COLO829 (cell line): ENCODE results near the gene KPNA4.
"Not testable (repeated sequence)": the region's sequence is repeated elsewhere in the genome, so short reads cannot be mapped to it uniquely, and the experiment has no call there.

Experiments used
- DNase-seq: peaks from one replicate; pipeline ENCODE4 v3.0.0; 2012; ENCODE audit warnings: low spot score

The KPNA4 gene

GRCh38 chr3:160569894-160570652, 4.7 kb upstream of the KPNA4 start:
- no peak for DNase-seq

- DNase-seq = no peak
Observed at GRCh38 chr3:160568989-160569388, 3.6 kb upstream of the KPNA4 start.

- DNase-seq = no peak
Observed at GRCh38 chr3:160567774-160568173, 2.4 kb upstream of the KPNA4 start.

GRCh38 chr3:160566499-160566898, 1.1 kb upstream of the KPNA4 start:
- no peak for DNase-seq

- DNase-seq = no peak
Observed at GRCh38 chr3:160564949-160565441, 376 bp downstream of the KPNA4 start.

GRCh38 chr3:160564258-160564911, 986 bp downstream of the KPNA4 start:
- no peak for DNase-seq

- DNase-seq = no peak
Observed at GRCh38 chr3:160562952-160563351, 2.4 kb downstream of the KPNA4 start.

- no peak for DNase-seq
Observed at GRCh38 chr3:160557571-160557970, 7.8 kb downstream of the KPNA4 start.

GRCh38 chr3:160556141-160556540, 9.2 kb downstream of the KPNA4 start:
- no peak for DNase-seq

GRCh38 chr3:160554980-160555379, 10.4 kb downstream of the KPNA4 start:
- no peak for DNase-seq

GRCh38 chr3:160553827-160554226, 11.5 kb downstream of the KPNA4 start:
- DNase-seq = no peak

GRCh38 chr3:160546727-160547126, 18.6 kb downstream of the KPNA4 start:
- DNase-seq = no peak

GRCh38 chr3:160545504-160545871, 19.9 kb downstream of the KPNA4 start:
- no peak for DNase-seq

- no peak for DNase-seq
Observed at GRCh38 chr3:160544844-160545503, 20.4 kb downstream of the KPNA4 start.

GRCh38 chr3:160540551-160540950, 24.8 kb downstream of the KPNA4 start:
- no peak for DNase-seq

- no peak for DNase-seq
Observed at GRCh38 chr3:160538895-160539294, 26.5 kb downstream of the KPNA4 start.

GRCh38 chr3:160537729-160538128, 27.6 kb downstream of the KPNA4 start:
- DNase-seq = no peak

- DNase-seq = no peak
Observed at GRCh38 chr3:160532371-160532770, 33.0 kb downstream of the KPNA4 start.

GRCh38 chr3:160531311-160531710, 34.1 kb downstream of the KPNA4 start:
- no peak for DNase-seq

- DNase-seq = not testable (repeated sequence)
Observed at GRCh38 chr3:160516391-160516790, 49.0 kb downstream of the KPNA4 start.

- DNase-seq = no peak
Observed at GRCh38 chr3:160501325-160501724, 64.0 kb downstream of the KPNA4 start.

- DNase-seq = no peak
Observed at GRCh38 chr3:160498202-160498601, 67.2 kb downstream of the KPNA4 start.

- DNase-seq = no peak
Observed at GRCh38 chr3:160490166-160490565, 75.2 kb downstream of the KPNA4 start.
